Stimulated activated CD4-positive, alpha-beta T cell treated with anti-CD3 and anti-CD28 coated beads, Interleukin-12 subunit alpha, Interleukin-12 subunit beta, amount 100 ng/mL, for 4 hours (primary cell): ENCODE measurements around the gene TSPAN15.

Source experiments
- DNase-seq: peaks from one replicate; pipeline ENCODE4 v3.0.0-alpha.2; 2020

Gene TSPAN15

DNA sequence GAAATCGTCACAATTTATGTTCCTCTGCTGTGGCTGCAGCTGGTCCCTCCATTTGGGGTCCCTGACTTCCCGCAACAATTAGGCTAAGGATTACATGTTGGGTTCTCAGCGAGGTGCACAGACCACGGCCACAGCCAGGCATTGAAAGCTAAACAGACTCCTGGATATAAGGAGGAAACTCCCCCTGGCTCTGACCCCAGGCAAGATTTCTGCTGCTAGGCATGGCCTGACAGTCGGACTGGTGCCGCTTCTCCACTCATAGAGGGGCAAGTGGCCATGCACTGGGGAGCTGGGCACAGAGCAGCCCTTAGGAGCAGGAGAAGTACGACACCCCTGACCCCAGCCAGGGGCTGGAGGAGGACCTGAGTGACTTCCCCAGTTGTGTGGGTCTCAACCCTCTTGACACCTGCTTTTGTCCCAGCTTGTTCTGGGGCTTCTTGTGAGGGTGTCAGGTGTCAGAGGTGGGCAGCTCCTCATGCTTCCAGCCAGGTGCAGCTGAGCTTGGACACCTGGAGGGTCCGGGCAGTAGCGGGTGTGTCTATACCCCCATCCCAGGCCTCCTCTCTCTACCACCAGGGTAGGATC, 38.3 kb downstream of the TSPAN15 start:
- DNase-seq, result no peak

DNA sequence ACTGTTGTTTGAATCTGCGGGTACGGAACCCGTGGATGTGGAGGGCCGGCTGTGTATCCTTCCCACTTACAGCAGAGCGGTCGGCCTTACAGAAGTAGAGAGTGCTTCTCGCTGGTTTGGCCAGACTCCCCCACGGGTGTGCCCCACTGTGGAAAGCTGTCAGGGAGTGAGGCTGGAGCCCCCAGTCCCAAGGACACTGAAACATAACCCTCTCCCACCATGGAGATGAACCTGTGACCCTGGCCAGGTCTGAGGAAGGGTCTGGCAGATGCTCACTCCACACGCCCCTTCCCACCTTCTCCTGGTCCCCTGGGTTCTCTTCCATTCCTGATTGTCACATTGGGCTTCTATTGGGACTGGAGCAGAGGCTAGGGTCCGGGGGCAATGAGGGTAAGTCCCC, 39.6 kb downstream of the TSPAN15 start:
- DNase-seq, result no peak

DNA sequence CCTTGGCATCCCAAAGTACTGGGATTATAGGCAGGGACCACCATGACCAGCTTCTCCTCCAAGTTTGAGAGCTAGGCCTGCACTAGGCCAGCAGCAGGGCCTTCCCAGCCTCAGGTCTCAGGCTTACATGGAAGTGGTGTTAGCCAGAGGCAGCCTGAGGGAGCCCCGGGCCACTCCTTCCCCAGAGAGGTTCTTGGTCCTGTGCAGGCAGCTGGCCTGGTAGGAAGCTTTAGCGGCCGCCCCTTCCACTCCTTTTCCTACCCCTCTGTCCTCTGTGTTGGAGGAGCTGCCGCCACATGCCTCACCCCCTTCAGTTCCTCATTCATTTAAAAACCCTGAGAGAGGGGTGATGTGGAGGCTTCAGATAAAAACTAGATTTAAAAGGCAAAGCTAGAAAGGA, 40.3 kb downstream of the TSPAN15 start:
- no peak for DNase-seq

DNA sequence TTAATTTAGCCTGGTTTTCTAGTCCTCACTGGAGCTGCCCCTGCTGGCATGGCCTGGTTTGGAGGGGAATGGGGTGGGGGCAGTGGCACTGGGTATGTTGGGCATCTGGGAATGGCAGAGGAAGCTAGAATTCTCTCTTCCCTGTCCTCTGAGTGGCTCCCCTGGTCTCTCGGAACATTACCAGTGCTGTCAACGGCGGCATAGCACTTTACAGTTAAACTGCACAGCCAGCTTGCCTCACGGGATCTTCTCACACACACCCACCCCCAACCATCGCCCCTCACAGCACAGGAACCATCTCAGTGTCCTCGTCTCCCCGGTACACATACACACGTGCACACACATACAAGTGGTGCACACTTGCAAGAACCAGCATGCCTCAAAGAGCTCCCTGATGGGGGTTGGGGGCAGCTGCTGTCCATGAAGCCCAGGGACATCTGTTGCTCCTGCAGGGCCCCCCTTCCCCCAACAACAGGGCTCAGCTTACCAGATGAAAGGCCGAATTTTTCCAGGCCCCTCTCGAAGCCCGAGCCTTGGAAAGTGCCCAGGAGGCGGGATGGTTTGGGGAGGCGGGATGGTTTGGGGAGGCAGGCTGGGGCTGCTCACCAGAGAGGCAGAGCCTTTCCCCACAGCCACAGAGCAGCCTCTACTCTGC, 41.0 kb downstream of the TSPAN15 start:
- DNase-seq, result no peak

DNA sequence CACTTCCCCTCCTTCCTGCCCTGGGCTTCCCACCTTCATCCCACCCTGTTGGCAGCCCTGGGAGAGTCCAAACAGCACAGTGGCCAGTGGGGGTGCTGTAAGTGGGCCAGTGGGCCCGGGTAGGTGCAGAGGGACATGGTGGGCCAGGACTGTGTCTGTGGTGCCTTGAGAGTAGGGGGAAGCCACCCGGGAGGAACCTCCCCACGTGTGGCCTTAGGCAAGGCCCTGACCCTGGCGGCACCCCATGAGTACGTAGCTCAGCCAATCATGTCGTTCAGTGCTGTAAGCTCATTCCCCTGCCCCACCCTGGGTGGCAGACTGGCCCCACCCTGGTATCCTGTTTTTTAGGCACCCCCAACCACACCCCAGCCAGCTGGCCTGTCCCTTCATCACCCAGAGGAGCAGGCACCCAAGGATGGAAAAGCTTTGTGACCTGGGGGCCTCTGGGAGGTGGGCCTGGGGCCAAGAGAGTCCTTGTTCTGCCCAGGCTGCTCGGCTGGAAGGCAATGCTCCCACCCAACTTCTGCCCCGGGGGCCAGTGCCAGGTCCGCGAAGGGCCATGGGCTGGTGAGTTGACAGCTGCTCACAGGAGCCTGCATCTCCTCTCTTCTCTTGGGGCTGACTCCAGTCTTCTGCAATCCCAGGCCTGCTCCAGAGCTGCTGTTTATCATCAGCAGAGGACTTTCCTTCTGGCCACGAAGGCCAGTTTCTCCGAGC, 41.6 kb downstream of the TSPAN15 start:
- no peak for DNase-seq

DNA sequence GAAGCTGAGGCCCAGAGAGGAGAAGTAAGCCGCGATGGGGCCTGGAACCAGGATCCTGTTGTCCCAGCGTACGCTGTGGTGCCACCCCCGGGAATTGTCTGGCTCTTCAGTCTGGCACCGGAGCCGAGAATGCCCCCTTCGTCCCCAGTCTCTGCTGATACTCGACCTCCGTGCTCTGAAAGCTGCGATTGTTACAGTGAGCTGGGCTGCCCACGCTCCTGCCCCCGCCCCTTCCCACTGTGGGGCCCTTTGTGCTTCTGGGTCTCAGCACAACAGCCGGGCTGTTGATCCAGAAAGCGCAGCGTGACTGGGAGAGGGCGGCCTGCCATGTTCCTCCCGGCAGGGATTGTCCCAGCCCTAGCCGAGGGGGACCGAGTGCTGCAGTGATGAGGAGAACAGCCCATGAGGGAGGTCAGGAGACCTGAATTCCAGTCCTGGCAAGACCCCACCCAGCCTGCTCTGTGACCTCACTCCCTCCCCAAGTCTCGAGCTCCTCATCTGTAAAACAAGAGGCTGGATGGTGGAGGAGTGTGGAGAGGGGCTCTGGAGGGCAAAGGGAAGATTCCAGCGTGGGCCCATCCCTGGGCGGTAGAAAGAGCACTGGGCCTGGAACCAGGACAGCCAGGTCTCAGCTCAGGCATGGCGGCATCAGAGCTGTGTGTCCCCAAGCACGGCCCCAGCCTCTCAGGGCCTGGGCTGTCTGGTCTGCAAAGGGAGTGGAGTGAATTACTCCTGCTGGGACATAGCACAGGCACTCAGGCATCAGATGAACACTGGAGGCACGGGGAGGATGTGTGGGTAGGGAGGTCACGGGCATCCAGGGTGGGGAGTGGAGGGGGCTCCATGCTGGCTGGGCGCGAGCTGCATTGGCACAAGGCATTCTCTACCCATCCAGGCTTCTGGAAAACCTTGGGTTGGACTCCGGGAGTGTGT, 43.6 kb downstream of the TSPAN15 start:
- DNase-seq, result no peak

DNA sequence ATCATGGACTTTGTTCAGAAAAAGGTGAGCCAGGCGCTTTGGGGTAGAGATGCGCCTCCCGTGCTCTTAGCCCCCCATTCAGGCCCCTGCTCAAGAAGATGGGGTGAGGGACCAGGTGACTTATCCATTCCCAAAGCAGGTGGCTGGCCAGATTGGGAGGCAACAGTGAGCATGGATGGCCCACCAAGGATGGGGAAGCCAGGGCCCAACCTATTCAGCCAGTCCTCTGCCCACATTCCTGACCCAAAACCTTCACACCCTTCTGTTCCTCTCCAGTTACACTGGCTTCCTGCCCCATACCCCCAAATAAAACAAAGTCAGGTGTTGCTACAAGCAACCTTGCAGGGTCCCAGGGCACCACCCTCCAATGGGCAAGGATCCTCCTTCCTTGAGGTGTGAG, 44.4 kb downstream of the TSPAN15 start:
- no peak for DNase-seq

DNA sequence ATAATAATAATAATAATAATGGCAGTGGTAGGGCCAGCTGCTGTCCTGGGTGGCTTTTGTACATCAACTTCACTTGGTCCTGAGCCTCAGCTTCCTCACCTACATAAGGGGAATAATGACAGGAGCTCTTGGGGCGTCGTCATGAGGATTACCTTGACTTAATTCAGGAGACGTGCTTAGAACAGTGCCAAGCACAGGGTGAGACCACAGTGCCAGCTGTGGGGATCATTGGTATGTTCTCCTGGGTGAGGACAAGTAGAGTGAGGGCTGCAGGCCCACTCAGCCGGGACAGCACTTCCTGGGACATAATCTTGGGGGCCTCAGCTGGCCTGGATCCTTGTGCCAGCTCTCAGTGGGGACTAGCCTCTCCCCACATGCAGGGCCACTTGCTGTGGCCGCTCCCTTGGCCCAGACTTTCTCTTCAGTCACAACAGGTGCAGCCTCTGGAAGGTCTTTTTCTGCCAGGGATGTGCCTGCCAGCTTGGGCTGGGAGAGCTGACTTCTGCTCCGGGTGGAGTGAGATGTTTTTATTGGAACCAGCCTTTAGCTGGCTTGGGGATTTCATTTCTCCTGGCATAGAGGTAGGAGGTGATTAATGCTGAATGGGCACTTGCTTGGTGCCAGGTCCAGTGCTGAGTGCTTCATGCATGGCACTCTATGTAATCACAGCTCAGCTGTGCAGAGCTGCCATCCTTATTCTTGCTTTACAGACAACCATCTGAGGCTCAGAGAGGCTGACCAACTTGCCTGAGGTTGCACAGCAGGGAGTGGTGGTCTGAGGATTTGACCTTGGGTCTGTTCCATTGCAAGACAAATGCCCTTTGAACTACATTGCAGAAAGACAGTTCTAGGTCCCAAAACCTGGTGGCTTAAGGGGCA, 45.3 kb downstream of the TSPAN15 start:
- DNase-seq, result no peak

DNA sequence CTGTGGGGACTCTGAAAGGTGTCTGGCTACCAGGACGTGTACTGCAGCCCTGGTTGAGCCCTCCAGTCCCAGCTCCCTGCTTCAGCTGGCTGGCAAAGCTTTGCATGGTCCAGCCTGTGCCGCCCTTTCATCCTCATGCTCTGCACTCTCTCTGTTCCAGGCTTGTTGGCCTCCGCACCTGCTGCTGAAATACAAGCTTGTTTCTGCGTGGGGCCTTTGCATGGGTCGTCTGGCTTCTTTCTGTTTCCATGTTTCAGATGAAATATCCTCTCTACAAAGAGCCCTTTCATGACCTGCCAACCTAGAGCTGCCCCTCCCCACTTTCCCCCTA, 45.9 kb downstream of the TSPAN15 start:
- no peak for DNase-seq

DNA sequence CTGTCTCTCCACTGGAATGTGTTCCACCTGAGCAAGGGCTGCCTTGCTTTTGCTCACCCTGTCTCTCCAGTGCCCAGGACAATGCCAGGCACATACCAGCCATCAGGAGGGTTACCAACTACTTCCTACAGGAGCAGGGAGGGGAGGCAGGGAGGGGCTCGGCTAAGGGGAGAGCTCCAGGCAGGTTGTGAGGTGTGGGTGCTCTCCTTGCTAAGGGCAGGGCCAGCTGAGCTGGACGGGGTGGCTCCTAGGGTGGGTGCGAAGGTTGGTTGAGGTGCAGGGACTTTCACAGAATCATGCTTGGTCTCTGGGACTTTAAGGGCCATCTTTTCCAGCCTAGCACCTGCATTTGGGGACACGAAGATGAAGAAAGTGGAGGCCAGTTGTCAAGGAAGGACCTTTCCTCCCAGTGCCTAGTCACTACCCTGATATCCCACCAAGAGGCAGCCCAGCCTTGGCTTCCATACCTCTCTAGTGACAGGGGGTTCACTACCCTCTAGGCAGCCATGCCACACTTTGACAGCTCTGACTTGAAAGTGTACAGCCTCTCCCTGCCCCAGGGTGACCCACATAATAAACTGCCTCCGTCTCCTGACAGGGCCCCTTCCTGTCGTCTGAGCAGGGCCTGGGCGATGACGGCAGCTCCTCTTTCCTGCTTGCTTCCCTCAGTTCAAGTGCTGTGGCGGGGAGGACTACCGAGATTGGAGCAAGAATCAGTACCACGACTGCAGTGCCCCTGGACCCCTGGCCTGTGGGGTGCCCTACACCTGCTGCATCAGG, 46.5 kb downstream of the TSPAN15 start:
- DNase-seq, result no peak

DNA sequence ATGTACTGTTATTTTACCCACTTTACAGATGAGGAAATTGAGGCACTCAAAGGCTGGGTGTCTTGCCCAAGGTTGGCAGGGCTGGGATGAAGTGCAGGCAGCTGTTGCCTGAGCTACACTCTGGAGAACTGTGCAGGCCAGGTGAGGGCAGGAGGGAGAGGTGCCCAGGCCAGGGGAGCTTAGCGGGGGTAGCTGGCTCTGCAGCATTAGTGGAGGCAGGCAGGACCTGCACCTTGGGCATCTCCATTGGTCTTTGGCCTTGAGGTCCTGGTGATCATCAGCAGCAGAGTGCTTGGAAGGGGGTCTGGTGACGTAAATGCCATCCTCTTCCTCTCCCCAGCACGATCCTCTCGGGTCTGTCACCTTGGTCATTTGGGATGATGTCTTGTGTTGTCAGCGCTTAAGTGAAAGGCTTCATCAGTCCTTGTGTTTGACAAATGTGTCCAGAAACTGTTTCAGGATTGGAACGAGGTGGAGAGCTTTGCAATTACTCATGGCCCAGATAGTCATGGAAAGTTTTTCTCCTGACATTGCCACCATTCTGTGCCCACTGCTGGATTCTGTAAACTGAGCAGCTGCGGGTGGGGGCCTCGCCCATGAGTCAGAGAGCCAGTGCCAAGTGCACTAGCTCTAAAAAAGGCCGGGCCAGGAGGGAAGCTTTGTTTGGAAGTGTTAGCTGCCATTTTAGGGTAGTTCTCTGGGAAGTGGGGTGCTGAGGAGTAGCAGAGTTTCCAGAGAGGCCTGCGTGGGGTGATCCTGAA, 47.6 kb downstream of the TSPAN15 start:
- DNase-seq, result no peak

DNA sequence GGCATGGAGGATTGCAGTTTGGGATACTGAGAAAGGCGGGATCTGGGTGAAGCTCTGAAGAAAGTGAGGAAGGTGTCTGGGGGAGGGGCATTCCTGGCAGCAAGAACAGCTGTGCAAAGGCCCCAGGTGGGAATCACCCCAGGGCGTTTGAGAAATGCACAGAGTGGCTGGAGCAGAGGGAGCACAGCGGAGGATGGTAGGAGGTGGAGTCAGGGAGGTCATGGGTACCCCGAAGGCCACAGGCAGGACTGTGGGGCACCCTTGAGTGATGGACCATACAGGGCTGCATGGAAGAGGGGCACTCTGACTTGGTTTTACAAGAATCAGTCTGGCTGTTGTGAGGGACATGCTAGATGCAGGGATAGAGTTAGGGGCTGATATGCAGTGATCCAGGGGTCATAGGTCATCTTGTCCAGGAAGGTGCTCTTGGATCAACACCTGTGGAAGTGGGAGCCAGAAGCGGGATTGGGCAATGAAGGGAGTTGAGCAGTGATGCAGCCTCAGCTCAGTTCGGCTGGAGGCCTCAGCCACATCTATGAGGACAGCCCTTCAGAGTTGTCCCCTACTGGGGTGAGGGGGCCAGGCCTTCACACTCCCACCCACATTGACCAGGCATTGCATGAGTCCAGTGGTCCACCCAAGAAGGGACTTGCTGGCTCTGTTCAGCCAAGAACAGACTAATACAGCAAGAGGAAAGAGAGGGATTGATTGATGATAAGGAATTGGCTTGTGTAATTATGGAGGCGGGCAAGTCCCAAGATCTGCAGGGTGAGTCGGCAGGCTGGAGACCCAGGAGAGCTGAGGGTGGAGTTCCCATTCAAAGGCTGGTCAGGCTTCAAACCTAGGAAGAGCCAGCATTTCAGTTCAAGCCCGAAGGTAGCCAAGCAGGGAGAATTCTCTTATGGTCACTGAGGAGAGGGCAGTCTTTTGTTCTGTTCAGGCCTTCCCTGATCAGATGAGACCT, 48.7 kb downstream of the TSPAN15 start:
- DNase-seq, result no peak

DNA sequence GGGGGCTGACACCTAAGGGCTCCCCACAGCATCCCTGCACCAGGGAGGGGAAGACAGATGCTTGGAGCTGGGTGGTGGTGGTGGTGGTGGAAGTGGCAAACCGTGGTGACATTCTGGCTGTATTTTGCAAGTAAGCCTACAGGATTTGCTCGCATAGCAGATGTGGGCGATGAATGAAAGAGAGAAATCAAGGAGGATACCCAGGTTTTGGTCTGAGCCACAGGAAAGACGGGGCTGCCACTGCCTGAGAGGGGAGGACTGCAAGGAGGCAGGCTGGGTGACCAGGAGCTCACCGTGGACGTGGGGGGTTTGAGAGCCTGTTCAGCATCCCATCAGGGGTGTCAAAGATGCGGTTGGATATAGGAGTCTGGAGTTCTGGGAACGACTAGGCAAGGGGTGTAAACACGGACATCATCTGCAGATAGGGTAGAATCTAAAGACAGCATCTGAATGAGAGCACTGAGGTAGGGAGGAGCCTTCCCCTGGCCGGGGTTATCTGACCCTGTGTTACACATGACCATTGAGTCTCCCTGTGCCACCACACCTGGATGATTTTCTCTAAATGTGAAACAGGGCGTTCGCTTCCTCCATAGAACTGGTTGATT, 49.7 kb downstream of the TSPAN15 start:
- no peak for DNase-seq

DNA sequence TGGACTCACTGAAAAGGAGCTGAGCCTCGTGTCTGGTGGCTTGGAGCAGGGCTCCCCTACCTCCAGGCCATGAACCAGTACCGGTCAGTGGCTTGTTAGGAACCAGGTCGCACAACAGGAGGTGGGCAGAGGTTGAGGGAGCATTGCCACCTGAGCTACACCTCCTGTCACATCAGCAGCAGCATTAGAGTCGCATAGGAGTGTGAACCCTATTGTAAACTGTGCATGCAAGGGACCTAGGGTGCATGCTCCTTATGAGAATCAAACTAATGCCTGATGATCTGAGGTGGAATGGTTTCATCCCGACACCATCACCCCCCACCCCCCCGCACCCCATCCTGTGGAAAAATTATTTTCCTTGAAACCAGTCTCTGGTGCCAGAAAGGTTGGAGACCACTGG, 50.4 kb downstream of the TSPAN15 start:
- no peak for DNase-seq

DNA sequence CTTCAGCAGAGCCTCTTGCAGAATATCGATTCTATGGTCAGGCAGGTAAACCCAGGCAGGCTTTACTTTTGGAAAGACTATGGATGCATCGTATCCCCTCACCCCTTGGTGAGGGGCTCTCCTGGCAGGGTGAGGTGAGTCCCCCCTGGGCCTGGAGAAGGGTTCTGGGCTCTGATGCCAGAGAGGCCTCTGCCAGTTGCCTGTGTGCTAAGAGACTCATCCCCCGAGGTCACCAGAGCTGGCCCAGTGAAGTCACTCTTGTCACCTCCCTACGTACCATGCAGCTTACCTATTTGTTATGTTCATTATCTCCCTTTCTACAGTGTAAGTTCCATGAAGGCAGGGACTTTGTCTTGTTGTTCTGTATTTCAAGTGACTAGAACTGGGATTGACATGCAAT, 51.3 kb downstream of the TSPAN15 start:
- no peak for DNase-seq

DNA sequence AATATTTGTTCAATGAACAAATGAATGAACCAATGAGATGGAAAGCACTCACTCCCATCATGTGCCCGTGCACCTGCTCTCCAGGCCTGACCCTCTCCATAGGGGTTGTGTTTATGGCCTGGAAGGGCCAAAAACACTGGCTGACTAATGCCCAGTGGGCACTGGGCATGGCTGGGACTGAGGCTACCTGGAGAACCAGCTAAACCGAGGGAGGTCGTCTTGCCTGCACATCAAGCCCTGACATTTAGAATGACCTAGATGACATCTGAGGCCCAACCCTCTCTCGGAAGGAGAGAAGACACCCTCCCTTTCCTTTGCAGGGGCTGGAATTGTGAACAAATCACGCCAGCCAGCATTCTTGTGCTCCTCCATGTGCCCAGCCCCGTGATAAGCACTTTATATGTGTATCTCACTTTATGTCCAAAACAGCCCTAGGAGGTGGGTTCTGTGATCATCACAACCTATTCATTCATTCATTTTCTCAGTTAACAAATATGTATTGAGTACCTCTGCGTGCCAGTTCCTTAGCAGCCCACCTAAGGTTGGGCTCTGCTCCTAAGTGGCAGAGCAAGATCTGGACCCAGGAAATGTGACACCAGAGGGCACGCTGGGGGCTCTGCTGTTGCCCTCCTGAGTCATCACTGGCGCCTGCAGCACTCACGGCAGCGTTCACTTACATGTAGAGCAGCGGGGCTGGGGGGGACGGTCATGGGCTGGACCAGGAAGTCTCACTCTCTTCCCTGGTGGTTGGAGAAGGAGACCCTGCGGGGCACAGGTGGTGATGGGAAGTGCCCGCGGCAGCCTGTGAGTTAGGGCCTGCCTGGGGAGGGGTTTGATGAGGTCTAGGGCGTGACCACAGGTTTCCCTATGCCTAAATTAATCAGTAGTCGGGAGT, 52.0 kb downstream of the TSPAN15 start:
- DNase-seq, result no peak

DNA sequence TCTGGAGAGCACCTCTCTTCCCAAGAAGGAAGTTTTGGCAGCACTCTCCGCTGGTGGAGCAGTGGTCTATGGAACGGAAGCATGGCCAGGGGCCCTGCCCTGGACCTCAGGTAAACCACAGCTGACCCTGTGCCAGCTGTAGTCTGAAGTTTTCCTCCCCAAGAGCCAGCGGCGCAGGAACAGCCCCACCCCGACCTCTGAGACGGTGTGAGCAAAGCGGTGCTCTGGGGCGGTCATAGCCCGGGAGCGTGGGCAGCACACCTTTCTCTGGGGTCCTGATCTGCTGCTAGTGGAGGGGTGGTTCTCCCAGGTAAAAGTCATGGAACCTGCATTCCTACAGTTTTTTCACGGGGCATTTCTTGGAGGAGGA, 52.6 kb downstream of the TSPAN15 start:
- no peak for DNase-seq

DNA sequence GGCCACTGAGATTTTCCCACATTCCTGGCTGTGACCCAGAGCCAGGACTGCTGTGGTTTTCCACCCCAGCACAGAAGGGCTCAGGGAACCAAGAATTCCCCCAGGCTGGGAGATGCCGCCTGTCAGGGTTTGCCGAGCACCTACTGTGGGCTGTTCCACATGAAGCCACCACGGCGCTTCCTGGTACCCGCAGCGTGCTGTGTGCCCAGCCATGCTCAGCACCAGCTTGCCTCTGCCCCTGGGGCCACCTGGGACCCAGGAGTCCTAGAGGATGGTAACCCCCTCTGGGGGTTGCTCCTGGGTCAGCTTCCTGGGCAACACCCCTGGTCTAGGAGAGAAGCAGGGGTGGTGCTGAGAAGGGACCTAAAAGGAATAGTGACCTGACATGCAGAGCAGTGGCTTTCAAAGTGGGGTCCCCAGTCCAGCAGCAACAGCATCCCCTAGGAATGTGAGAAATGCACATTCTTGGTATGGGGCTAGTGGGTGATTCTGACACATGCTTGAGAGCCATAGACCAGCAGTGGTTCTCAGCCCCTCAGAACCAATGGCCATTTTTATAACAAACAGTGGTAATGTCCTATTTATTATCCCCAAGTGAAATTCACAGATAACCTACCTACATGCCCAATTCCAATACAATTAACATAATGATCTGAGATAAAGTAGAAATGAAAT, 53.4 kb downstream of the TSPAN15 start:
- no peak for DNase-seq
